Smooth muscle cell (in vitro differentiated cells): ENCODE data around the gene OR1L4. TPM values are rescaled to one million over a fixed set of nuclear protein-coding genes. Genes with fewer than 3 reads are reported as not detected.

ENCODE experiments used
- DNase-seq: peaks from one replicate; lab custom pipeline; 2025; ENCODE audit not compliant: unreplicated experiment; lab: John Stamatoyannopoulos, UW
- H2AFZ ChIP-seq: fragments of 200-600 bp; sonication (generic); 2 replicates; pipeline ENCODE4 v1.6.0; 2016; ENCODE audit warnings: antibody characterized with exemption, low read depth, mild to moderate bottlenecking
- H3F3A ChIP-seq: fragments of 200-600 bp; sonication (generic); 2 replicates; pipeline ENCODE4 v1.6.0; 2017; ENCODE audit warnings: antibody characterized with exemption, low read depth
- H3K27ac ChIP-seq: fragments of 200-600 bp; sonication (generic); 2 replicates; pipeline ENCODE4 v1.5.1; 2016; ENCODE audit warnings: low read depth, mild to moderate bottlenecking
- H3K27me3 ChIP-seq: fragments of 200-600 bp; sonication (generic); 2 replicates; pipeline ENCODE4 v1.6.1; 2016; ENCODE audit warnings: low read depth, mild to moderate bottlenecking
- H3K36me3 ChIP-seq: fragments of 200-600 bp; sonication (generic); 2 replicates; pipeline ENCODE4 v1.5.1; 2016; ENCODE audit warnings: low read depth
- H3K4me1 ChIP-seq: fragments of 200-600 bp; sonication (generic); 2 replicates; pipeline ENCODE4 v1.5.1; 2016; ENCODE audit warnings: low read depth
- H3K4me2 ChIP-seq: fragments of 200-600 bp; sonication (generic); 2 replicates; pipeline ENCODE4 v1.6.0; 2016; ENCODE audit warnings: mild to moderate bottlenecking
- H3K4me3 ChIP-seq: fragments of 200-600 bp; sonication (generic); 2 replicates; pipeline ENCODE4 v1.5.1; 2016; ENCODE audit warnings: mild to moderate bottlenecking
- H3K79me2 ChIP-seq: fragments of 200-600 bp; sonication (generic); 2 replicates; pipeline ENCODE4 v1.6.0; 2016; ENCODE audit warnings: low read depth, mild to moderate bottlenecking
- H3K9ac ChIP-seq: fragments of 200-600 bp; sonication (generic); 2 replicates; pipeline ENCODE4 v1.6.0; 2016; ENCODE audit warnings: low read depth
- H3K9me3 ChIP-seq: fragments of 200-600 bp; sonication (generic); replicated peaks from 2 replicates; pipeline ENCODE4 v1.5.1; 2016; ENCODE audit warnings: low read depth
- H4K20me1 ChIP-seq: fragments of 200-600 bp; sonication (generic); 2 replicates; pipeline ENCODE4 v1.6.0; 2016; ENCODE audit warnings: low read depth
- CTCF ChIP-seq: fragments of 200-600 bp; sonication (generic); IDR thresholded peaks from 2 replicates; pipeline ENCODE4 v1.5.1; 2017; ENCODE audit warnings: borderline replicate concordance, mild to moderate bottlenecking, antibody characterized with exemption; ENCODE audit not compliant: insufficient read depth, poor library complexity, severe bottlenecking
- WGBS: methylation state at CpG from one replicate; pipeline ENCODE4 v1.1.7; 2016; ENCODE audit warnings: low lambda C conversion rate; 5-methylcytosine and 5-hydroxymethylcytosine counted together
- polyA plus RNA-seq: library from polyadenylated mRNA; unstranded; fragments of >200 nt; fragmentation: Nextera tagmentation; extraction: Ambion mirVana; gene quantifications from 2 replicates; pipeline ENCODE4 v1.2.1, GENCODE V29; 2016
- total RNA-seq: library from RNA; depleted of rRNA; stranded (reverse); fragments of >200 nt; gene quantifications from 2 replicates; pipeline ENCODE4 v1.2.3, GENCODE V29; 2014

Gene OR1L4
- total and polyA plus RNA-seq, 2 experiments from 2014 or later = not detected

- Histone ChIP-seq H3K79me2 (no peaks in the 10 kb centered on the region), H3K4me3 (no peak overlapping the region), H3K4me2 (no peak overlapping the region), H3K9me3 (peaks cover 4% of the 10 kb centered on the region), H3F3A (no peaks in the 10 kb centered on the region), H3K36me3 (no peaks in the 10 kb centered on the region), H2AFZ (no peak overlapping the region), H3K27ac (no peak overlapping the region), H3K9ac (no peak overlapping the region), H3K27me3 (no peaks in the 10 kb centered on the region), H3K4me1 (no peaks in the 10 kb centered on the region), H4K20me1 (no peaks in the 10 kb centered on the region)
- 69% methylated on average over 4 of the region's 4 CpGs for WGBS
- no peak for TF ChIP-seq CTCF
- no peak for DNase-seq
Measured at GRCh38 chr9:122719218-122719617, 4.6 kb upstream of the OR1L4 start.

- H3K4me3 ChIP-seq = no peak within 1 kb of the TSS
- H3K27ac ChIP-seq = no peak within 1 kb of the TSS
- H2AFZ ChIP-seq = no peak within 1 kb of the TSS
- no peaks in the 10 kb centered on the region for H3F3A ChIP-seq
- H3K79me2 ChIP-seq = no peaks in the 10 kb centered on the region
- no peak for TF ChIP-seq CTCF
- no peaks in the 10 kb centered on the region for H4K20me1 ChIP-seq
- no peak for DNase-seq
- no peaks in the 10 kb centered on the region for H3K27me3 ChIP-seq
- H3K4me1 ChIP-seq = no peaks in the 10 kb centered on the region
- H3K9me3 ChIP-seq = peaks cover 5% of the 10 kb centered on the region
- H3K9ac ChIP-seq = no peak within 1 kb of the TSS
- H3K4me2 ChIP-seq = no peak within 1 kb of the TSS
- 78% methylated on average over 6 of the region's 6 CpGs for WGBS
- H3K36me3 ChIP-seq = no peaks in the 10 kb centered on the region
Measured at GRCh38 chr9:122742003-122742402, 18.2 kb downstream of the OR1L4 start, which contains the start of gene OR1L6. Gene OR1L6, plus strand, starts transcription at chr9:122742303. Its CDS starts 7,545 bp downstream, at chr9:122749848.

GRCh38 chr9:122754825-122755224 is 31.0 kb downstream of the OR1L4 start:
- Histone ChIP-seq H4K20me1 (no peaks in the 10 kb centered on the region), H3K4me2 (no peak overlapping the region), H3K9me3 (peaks cover 3% of the 10 kb centered on the region), H3K36me3 (no peaks in the 10 kb centered on the region), H3K27me3 (no peaks in the 10 kb centered on the region), H3K27ac (no peak overlapping the region), H3K9ac (no peak overlapping the region), H2AFZ (no peak overlapping the region), H3F3A (no peaks in the 10 kb centered on the region), H3K4me1 (no peaks in the 10 kb centered on the region), H3K79me2 (no peaks in the 10 kb centered on the region), H3K4me3 (no peak overlapping the region)
- no peak for TF ChIP-seq CTCF
- WGBS = 24% methylated on average over 2 of the region's 2 CpGs
- DNase-seq = no peak

GRCh38 chr9:122767817-122768216 is 44.0 kb downstream of the OR1L4 start:
- Histone ChIP-seq H3K79me2 (no peaks in the 10 kb centered on the region), H3K27ac (no peak overlapping the region), H4K20me1 (no peaks in the 10 kb centered on the region), H3K36me3 (no peaks in the 10 kb centered on the region), H3K4me2 (no peak overlapping the region), H3K9ac (no peak overlapping the region), H3K4me1 (no peaks in the 10 kb centered on the region), H3K4me3 (no peak overlapping the region), H2AFZ (no peak overlapping the region), H3K27me3 (no peaks in the 10 kb centered on the region), H3F3A (no peaks in the 10 kb centered on the region), H3K9me3 (peaks cover 9% of the 10 kb centered on the region)
- no peak for TF ChIP-seq CTCF
- no peak for DNase-seq
- 69% methylated on average over 4 of the region's 4 CpGs for WGBS

Other genes starting within 250 kb of the OR1L4 start
- not detected in 2 replicates for gene OR1J1, start 246.1 kb upstream of the OR1L4 start, total RNA-seq
- gene OR1J1, start 246.1 kb upstream of the OR1L4 start, polyA plus RNA-seq = not detected in 2 replicates
- gene OR1J2, start 213.2 kb upstream of the OR1L4 start, total RNA-seq = not detected in 2 replicates
- gene OR1J2, start 213.2 kb upstream of the OR1L4 start, polyA plus RNA-seq = not detected in 2 replicates
- gene OR1J4, start 204.8 kb upstream of the OR1L4 start, total RNA-seq = not detected in 2 replicates
- gene OR1J4, start 204.8 kb upstream of the OR1L4 start, polyA plus RNA-seq = not detected in 2 replicates
- gene OR1N1, start 196.7 kb upstream of the OR1L4 start, total RNA-seq = not detected in 2 replicates
- gene OR1N1, start 196.7 kb upstream of the OR1L4 start, polyA plus RNA-seq = not detected in 2 replicates
- not detected in 2 replicates for gene OR1N2, start 170.9 kb upstream of the OR1L4 start, total RNA-seq
- gene OR1N2, start 170.9 kb upstream of the OR1L4 start, polyA plus RNA-seq = not detected in 2 replicates
- gene OR1L8, start 140.6 kb upstream of the OR1L4 start, total RNA-seq = not detected in 2 replicates
- 0.11 TPM in 1 of 2 replicates, not detected in the other for gene OR1L8, start 140.6 kb upstream of the OR1L4 start, polyA plus RNA-seq
- gene OR1Q1, start 109.3 kb upstream of the OR1L4 start, total RNA-seq = not detected in 2 replicates
- not detected in 2 replicates for gene OR1Q1, start 109.3 kb upstream of the OR1L4 start, polyA plus RNA-seq
- gene OR1B1, start 66.4 kb upstream of the OR1L4 start, total RNA-seq = not detected in 2 replicates
- not detected in 2 replicates for gene OR1B1, start 66.4 kb upstream of the OR1L4 start, polyA plus RNA-seq
- not detected in 2 replicates for gene OR1L1, start 62.3 kb upstream of the OR1L4 start, total RNA-seq
- gene OR1L1, start 62.3 kb upstream of the OR1L4 start, polyA plus RNA-seq = not detected in 2 replicates
- gene OR1L3, start 48.9 kb upstream of the OR1L4 start, total RNA-seq = not detected in 2 replicates
- not detected in 2 replicates for gene OR1L3, start 48.9 kb upstream of the OR1L4 start, polyA plus RNA-seq
- gene OR1L6, start 18.3 kb downstream of the OR1L4 start, total RNA-seq = not detected in 2 replicates
- not detected in 2 replicates for gene OR1L6, start 18.3 kb downstream of the OR1L4 start, polyA plus RNA-seq
- not detected in 2 replicates for gene OR5C1, start 64.9 kb downstream of the OR1L4 start, total RNA-seq
- gene OR5C1, start 64.9 kb downstream of the OR1L4 start, polyA plus RNA-seq = not detected in 2 replicates
- gene OR1K1, start 76.1 kb downstream of the OR1L4 start, total RNA-seq = not detected in 2 replicates
- not detected in 2 replicates for gene OR1K1, start 76.1 kb downstream of the OR1L4 start, polyA plus RNA-seq
- gene PDCL, start 104.6 kb downstream of the OR1L4 start, total RNA-seq = 24.2 and 30.2 TPM in 2 replicates
- gene PDCL, start 104.6 kb downstream of the OR1L4 start, polyA plus RNA-seq = 14.9 and 18.3 TPM in 2 replicates
- 44.7 and 46.1 TPM in 2 replicates for gene RC3H2, start 181.4 kb downstream of the OR1L4 start, total RNA-seq
- 15.3 and 15.6 TPM in 2 replicates for gene RC3H2, start 181.4 kb downstream of the OR1L4 start, polyA plus RNA-seq
- gene ZBTB6, start 189.3 kb downstream of the OR1L4 start, total RNA-seq = 13.2 and 18.1 TPM in 2 replicates
- gene ZBTB6, start 189.3 kb downstream of the OR1L4 start, polyA plus RNA-seq = 2.7 and 3.8 TPM in 2 replicates
- gene ZBTB26, start 207.5 kb downstream of the OR1L4 start, total RNA-seq = 4.0 and 5.3 TPM in 2 replicates
- 0.74 and 1.5 TPM in 2 replicates for gene ZBTB26, start 207.5 kb downstream of the OR1L4 start, polyA plus RNA-seq
- 31.8 and 35.3 TPM in 2 replicates for gene RABGAP1, start 217.0 kb downstream of the OR1L4 start, total RNA-seq
- gene RABGAP1, start 217.0 kb downstream of the OR1L4 start, polyA plus RNA-seq = 13.5 and 17.6 TPM in 2 replicates